Epithelial cell of proximal tubule (primary cell): Measurements from ENCODE around the gene PSMG1. TPM values are rescaled to one million over a fixed set of nuclear protein-coding genes. Genes with fewer than 3 reads are reported as not detected.

Experiments used
- DNase-seq: peaks from one replicate; pipeline ENCODE4 v3.0.0-alpha.2; 2011; ENCODE audit warnings: low read depth
- H3K4me3 ChIP-seq: 2 replicates; pipeline ENCODE4 v1.5.1; 2011; ENCODE audit warnings: low read depth, mild to moderate bottlenecking, low read length
- total RNA-seq: library from RNA; depleted of rRNA; stranded (reverse); fragments of >200 nt; gene quantifications from 2 replicates; pipeline ENCODE4 v1.2.3, GENCODE V29; 2015
- TF ChIP-seq, protein P1 (sequence below): conservative IDR thresholded peaks from 2 replicates; pipeline ENCODE4 v1.5.1; 2012; ENCODE audit warnings: low read depth, mild to moderate bottlenecking, low read length

Gene PSMG1
- total RNA-seq, 1 donor from 2014 or later, result 47.1 TPM

DNA sequence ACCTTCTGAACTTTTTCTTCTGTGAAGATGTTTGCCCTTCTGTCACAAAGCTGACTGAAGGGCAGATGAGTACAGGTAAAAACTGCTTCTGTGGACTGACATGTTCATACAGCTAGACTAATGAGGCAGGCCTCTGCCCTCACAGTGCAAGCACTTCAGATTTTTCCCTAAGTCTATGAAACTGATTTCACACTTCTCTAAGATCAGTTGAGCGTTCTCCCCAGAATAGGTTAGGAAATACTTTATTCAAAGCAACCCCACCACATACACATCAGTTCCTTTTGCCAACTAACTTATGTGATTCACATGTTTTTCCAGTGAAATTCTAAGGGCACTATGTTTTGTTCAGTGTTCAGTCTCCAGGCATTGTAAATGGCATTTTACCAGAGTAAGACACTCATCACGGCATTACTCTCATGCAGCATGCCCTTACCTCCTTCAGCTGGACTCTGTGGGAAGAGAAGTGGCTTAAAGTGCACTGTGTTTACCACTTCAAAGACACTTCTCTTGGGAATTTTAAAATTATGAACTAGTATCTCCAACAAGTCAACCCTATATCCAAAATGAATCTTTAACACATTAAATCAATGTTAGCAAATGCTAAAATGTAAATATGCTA, 5.4 kb upstream of the PSMG1 start:
- TF ChIP-seq, protein P1, sequence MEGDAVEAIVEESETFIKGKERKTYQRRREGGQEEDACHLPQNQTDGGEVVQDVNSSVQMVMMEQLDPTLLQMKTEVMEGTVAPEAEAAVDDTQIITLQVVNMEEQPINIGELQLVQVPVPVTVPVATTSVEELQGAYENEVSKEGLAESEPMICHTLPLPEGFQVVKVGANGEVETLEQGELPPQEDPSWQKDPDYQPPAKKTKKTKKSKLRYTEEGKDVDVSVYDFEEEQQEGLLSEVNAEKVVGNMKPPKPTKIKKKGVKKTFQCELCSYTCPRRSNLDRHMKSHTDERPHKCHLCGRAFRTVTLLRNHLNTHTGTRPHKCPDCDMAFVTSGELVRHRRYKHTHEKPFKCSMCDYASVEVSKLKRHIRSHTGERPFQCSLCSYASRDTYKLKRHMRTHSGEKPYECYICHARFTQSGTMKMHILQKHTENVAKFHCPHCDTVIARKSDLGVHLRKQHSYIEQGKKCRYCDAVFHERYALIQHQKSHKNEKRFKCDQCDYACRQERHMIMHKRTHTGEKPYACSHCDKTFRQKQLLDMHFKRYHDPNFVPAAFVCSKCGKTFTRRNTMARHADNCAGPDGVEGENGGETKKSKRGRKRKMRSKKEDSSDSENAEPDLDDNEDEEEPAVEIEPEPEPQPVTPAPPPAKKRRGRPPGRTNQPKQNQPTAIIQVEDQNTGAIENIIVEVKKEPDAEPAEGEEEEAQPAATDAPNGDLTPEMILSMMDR, result no peak
- no peak overlapping the region for H3K4me3 ChIP-seq
- DNase-seq, result no peak

DNA sequence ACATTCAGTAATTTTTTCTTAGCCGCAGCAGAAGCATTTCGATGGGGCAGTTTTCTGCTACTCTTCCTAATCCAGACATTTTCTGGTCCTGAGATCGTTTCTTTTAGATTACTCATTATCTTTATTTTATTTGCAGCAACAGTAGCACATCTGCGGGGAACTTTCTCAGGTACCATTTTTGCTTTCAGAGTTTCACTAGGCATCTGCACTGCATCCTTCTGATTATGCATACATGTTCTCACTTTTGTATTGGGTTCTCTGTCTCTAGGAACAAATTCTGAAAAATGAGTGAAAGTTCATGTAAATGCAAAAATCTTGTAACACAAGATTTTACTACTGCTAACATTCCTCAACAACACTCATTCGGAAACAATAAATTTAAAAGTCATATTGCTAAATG, 3.9 kb upstream of the PSMG1 start:
- DNase-seq, result no peak
- no peak overlapping the region for H3K4me3 ChIP-seq
- TF ChIP-seq, protein P1, result no peak

DNA sequence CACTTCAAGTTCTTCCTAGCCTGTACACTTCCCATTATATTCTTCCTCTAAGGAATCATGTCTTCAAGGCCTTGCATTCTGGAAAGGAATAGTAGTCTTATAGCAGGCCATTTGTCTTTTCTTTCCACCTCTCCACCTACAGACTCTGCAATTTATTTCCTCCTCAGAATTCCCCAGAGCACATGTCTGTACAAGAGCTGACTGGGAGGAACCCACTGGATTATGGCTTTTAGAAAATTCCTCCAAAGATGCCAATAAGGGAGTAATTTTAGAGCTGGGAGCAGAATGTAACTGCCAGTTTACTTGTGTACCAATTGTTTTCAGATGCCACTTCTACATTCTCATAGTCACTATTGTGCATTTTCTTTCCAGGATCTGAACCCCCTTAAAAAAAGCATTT, 3.4 kb upstream of the PSMG1 start:
- TF ChIP-seq, protein P1, result no peak
- no peak overlapping the region for H3K4me3 ChIP-seq
- DNase-seq, result no peak

DNA sequence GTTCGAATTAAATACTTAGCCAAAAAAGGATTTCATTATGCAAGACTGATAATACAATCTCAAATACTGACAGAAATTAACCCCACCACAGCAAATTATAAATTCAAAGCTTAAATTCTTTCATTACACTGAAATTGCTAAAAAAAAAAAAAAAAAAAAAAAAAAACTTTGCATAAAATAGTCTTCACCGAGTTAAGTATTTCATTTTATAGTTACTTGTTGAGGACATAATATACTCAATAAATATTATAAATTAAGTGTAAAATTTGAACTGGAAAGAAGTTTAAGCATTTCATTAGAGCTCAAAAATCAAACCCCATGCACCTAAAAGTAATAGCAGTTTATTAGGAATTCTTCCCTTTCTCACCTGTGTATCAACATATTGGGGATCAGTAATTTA, 1.9 kb upstream of the PSMG1 start:
- H3K4me3 ChIP-seq, result no peak overlapping the region
- no peak for DNase-seq
- TF ChIP-seq, protein P1, result no peak

DNA sequence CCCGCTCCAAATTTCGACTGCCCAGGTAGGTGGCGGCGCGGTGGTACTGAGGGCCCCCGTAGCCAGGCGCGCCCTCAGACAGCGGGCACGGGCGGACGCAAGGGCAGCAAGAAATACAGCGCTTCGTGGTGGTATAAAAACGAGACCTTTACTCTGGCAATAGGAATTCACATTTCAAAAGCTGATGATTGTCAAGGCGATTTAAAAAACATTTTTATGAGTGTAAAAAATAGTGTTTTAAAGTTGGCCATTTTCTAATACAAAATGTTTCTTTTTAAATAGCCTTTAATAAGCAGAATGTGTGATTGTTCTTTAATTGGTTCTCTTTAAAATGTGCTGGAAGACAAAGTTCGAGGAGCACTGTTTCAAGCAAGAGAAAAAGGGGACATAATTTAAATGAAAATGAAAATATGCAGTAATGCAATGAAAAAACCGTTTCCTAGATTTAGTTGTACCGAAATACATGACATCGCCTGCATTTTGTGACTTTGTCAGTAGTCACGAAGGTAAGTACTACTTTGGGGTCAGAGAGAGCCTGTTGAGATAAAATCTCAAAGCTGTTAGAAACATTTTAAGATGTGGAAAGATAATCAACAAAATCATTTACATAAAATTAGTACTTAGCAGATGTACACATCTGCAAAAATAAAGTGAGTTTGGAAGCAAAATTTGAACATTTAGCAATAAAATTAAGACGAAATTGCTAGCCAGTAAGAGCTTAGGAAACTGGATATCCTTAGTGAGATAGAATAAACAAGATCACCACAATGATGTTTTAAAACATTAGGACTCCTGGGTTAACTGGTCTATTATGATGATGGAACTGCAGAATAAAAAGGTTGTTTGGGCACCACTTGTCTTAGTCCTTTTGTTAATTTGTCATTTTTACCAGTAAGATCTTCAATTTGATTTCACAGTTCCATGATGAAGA, 1.1 kb upstream of the PSMG1 start:
- no peak for DNase-seq
- peak overlapping the region; percentile 68 for H3K4me3 ChIP-seq
- TF ChIP-seq, protein P1, result no peak

DNA sequence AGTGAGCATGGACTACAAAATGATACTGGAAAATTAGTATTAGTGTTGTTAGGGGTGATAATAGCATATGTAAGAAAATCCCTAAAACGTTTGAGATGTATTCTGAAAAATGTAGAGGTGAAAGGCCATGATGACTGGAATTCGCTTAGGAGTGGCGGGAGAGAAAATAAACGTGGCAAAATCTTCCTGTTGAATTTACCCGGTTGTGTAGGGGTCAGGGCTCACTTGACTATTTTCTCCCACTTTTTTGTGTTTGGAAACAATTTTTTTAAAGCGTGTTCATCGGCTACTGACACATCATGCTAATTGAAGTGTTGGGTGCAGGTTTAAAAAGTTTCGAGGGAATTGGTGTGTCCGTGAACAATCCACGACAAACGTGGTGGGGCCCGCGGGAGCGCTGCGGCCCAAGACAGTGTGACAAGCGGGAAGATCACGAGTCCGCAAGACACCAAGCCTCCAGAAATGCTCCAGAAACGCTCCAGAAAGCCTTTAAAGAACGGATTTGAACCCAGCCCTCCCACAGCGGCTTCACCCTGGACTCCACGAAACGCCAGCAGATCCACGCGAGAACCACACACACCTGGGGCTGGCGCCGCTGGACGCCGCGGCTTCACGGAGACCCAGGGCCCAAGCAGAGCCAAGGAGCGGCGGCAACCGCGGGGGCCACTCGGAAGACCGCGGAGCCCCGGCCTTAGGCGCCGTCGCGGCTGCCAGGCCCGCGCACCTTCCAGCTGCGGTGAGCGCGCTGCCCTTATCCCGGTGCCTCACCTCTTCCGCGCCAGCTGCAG, 573 bp downstream of the PSMG1 start:
- no peak for DNase-seq
- TF ChIP-seq, protein P1, result no peak
- H3K4me3 ChIP-seq, result peak overlapping the region; percentile 68
